HCT116 (cell line): ENCODE data around the gene RIMS1. TPM values are rescaled to one million over a fixed set of nuclear protein-coding genes. Genes with fewer than 3 reads are reported as not detected.

Source experiments
- ATAC-seq: fragments of 200-7000 bp; cut with Tn5 transposase; 2 replicates; pipeline ENCODE4 v1.9.1; 2020; ENCODE audit warnings: mild to moderate bottlenecking, moderate library complexity
- BruUV-seq: library from RNA; stranded (reverse); fragments of 400-500 nt; replicated peaks from 2 replicates; lab custom pipeline; 2021; lab: Mats Ljungman, UMichigan
- CTCF ChIA-PET: fragments of 300-600 bp; sonication (Branson Sonifier 250); formaldehyde crosslinking; loops from one replicate; lab custom pipeline; 2021; ENCODE audit warnings: antibody characterized with exemption; lab: Charles Lee
- POLR2A ChIA-PET: fragments of 300-600, 350-600 bp; sonication (Branson Sonifier 250); formaldehyde crosslinking; loops from one replicate; lab custom pipeline; 2021; ENCODE audit warnings: antibody characterized with exemption; lab: Charles Lee
- RAD21 ChIA-PET, 2 experiments: fragments of 300-600 bp; sonication (Branson Sonifier 250); formaldehyde crosslinking; loops; one replicate each; lab custom pipeline; 2023; ENCODE audit warnings: low total read pairs in 2 of 2; ENCODE audit not compliant: uncharacterized antibody in 2 of 2, unreplicated experiment in 2 of 2, low non-redundant PET in 1 of 2; lab: Charles Lee
- DNase-seq: peaks from one replicate; pipeline ENCODE4 v3.0.0-alpha.2; 2010; ENCODE audit warnings: low read depth, low spot score
- H2AFZ ChIP-seq: fragments of 200-600 bp; shearing (Covaris generic), sonication (generic); 2 replicates; pipeline ENCODE4 v1.6.1; 2017; ENCODE audit warnings: low read depth, mixed run types, mixed read lengths, antibody characterized with exemption, low read length; ENCODE audit not compliant: poor library complexity, severe bottlenecking
- H3K27ac ChIP-seq: 2 replicates; pipeline ENCODE4 v1.5.1; 2012; ENCODE audit warnings: low read depth, low read length
- H3K27me3 ChIP-seq: fragments of 200-600 bp; sonication (generic); 2 replicates; pipeline ENCODE4 v1.6.1; 2016; ENCODE audit warnings: mixed run types, low read length, mixed read lengths; ENCODE audit not compliant: insufficient read depth
- H3K36me3 ChIP-seq, 2 experiments: fragments of 200-500 bp in 1 of 2; fragments of 200-600 bp in 1 of 2; sonication (Bioruptor generic) in 1 of 2; sonication (generic) in 1 of 2; 2 replicates each; pipeline versions ENCODE4 v1.5.1 to v1.6.1; 2014 to 2016; ENCODE audit warnings: low read length in 2 of 2, inconsistent platforms in 1 of 2, mixed read lengths in 1 of 2, mixed run types in 1 of 2; ENCODE audit not compliant: insufficient read depth in 2 of 2, control insufficient read depth in 1 of 2
- H3K4me1 ChIP-seq, 2 experiments: fragments of 200-600 bp in 1 of 2; sonication (generic) in 1 of 2; 2 replicates each; pipeline versions ENCODE4 v1.5.1 to v1.6.1; 2012 to 2017; ENCODE audit warnings: low read length in 2 of 2, inconsistent platforms in 1 of 2, mild to moderate bottlenecking in 1 of 2, mixed read lengths in 1 of 2, mixed run types in 1 of 2, moderate library complexity in 1 of 2; ENCODE audit not compliant: insufficient read depth in 2 of 2, control insufficient read depth in 1 of 2
- H3K4me2 ChIP-seq: fragments of 200-600 bp; sonication (generic); 2 replicates; pipeline ENCODE4 v1.6.1; 2017; ENCODE audit warnings: mixed run types, low read length, mixed read lengths
- H3K4me3 ChIP-seq, 2 experiments: fragments of 200-600 bp in 1 of 2; sonication (generic) in 1 of 2; replicated peaks in 1 of 2; 2 replicates each; pipeline ENCODE4 v1.5.1; 2011 to 2016; ENCODE audit warnings: low read length in 2 of 2, control low read depth in 1 of 2, low read depth in 1 of 2, mild to moderate bottlenecking in 1 of 2, mixed read lengths in 1 of 2, mixed run types in 1 of 2
- H3K79me2 ChIP-seq: fragments of 200-600 bp; sonication (generic); 2 replicates; pipeline ENCODE4 v1.6.1; 2017; ENCODE audit warnings: mild to moderate bottlenecking, mixed run types, low read length, moderate library complexity, mixed read lengths; ENCODE audit not compliant: insufficient read depth
- H3K9ac ChIP-seq: fragments of 200-600 bp; sonication (generic); 2 replicates; pipeline ENCODE4 v1.6.1; 2016; ENCODE audit warnings: low read length, mixed read lengths
- H3K9me2 ChIP-seq: fragments of 200-600 bp; sonication (generic), shearing (Covaris generic); 2 replicates; pipeline ENCODE4 v1.6.1; 2017; ENCODE audit warnings: mixed run types, mild to moderate bottlenecking, moderate library complexity; ENCODE audit not compliant: insufficient read depth
- H3K9me3 ChIP-seq, 2 experiments: fragments of 200-500 bp in 1 of 2; fragments of 200-600 bp in 1 of 2; sonication (Bioruptor generic) in 1 of 2; sonication (generic) in 1 of 2; 2 replicates each; pipeline ENCODE4 v1.6.1; 2014 to 2017; ENCODE audit warnings: low read length in 2 of 2, mixed read lengths in 2 of 2, inconsistent platforms in 1 of 2, low read depth in 1 of 2, mild to moderate bottlenecking in 1 of 2, mixed run types in 1 of 2, moderate library complexity in 1 of 2; ENCODE audit not compliant: control insufficient read depth in 1 of 2, insufficient read depth in 1 of 2
- H4K20me1 ChIP-seq: fragments of 200-600 bp; sonication (generic), shearing (Covaris generic); 2 replicates; pipeline ENCODE4 v1.6.1; 2017; ENCODE audit warnings: mixed run types, mild to moderate bottlenecking, moderate library complexity; ENCODE audit not compliant: insufficient read depth
- CBX3 ChIP-seq: IDR thresholded peaks from 2 replicates; pipeline ENCODE4 v1.6.1; 2012; ENCODE audit warnings: low read depth
- EZH2 ChIP-seq: fragments of 200-600 bp; sonication (generic); IDR thresholded peaks from 2 replicates; pipeline ENCODE4 v1.6.1; 2017; ENCODE audit warnings: antibody characterized with exemption, mixed run types
- FOSL1 ChIP-seq: IDR thresholded peaks from 2 replicates; pipeline ENCODE4 v1.6.1; 2012; ENCODE audit warnings: low read depth
- POLR2A ChIP-seq: IDR thresholded peaks from 2 replicates; pipeline ENCODE4 v1.7.0; 2011; ENCODE audit warnings: borderline replicate concordance; ENCODE audit not compliant: insufficient read depth, insufficient read length; ENCODE audit errors: extremely low read depth
- RAD21 ChIP-seq: IDR thresholded peaks from 2 replicates; pipeline ENCODE4 v1.6.1; 2012; ENCODE audit warnings: low read depth, mild to moderate bottlenecking
- SIN3A ChIP-seq: IDR thresholded peaks from 2 replicates; pipeline ENCODE4 v1.6.1; 2012; ENCODE audit warnings: low read depth
- SP1 ChIP-seq: IDR thresholded peaks from 2 replicates; pipeline ENCODE4 v1.6.1; 2012; ENCODE audit warnings: low read depth
- TCF7L2 ChIP-seq: IDR thresholded peaks from 2 replicates; pipeline ENCODE4 v1.7.0; 2011; ENCODE audit warnings: borderline replicate concordance, inconsistent platforms; ENCODE audit not compliant: insufficient read depth, insufficient read length; ENCODE audit errors: extremely low read depth
- YY1 ChIP-seq: IDR thresholded peaks from 2 replicates; pipeline ENCODE4 v1.6.1; 2011; ENCODE audit warnings: low read length, low read depth, moderate library complexity, mild to moderate bottlenecking; ENCODE audit not compliant: insufficient replicate concordance; ENCODE audit errors: extremely low read depth
- ZFX ChIP-seq: fragments of 450-650 bp; IDR thresholded peaks from 2 replicates; pipeline ENCODE4 v1.6.1; 2017
- intact Hi-C: fragments of 100-400 bp; cut with micrococcal nuclease; formaldehyde crosslinking; loops from 2 replicates; pipeline ENCODE4 v1.10.0; 2022
- total RNA-seq: library from RNA; stranded (reverse); gene quantifications from one replicate; pipeline ENCODE4 v1.2.1, GENCODE V29; 2021; ENCODE audit not compliant: unreplicated experiment
- TF ChIP-seq, protein P1 (sequence below): IDR thresholded peaks from 2 replicates; pipeline ENCODE4 v1.6.1; 2012
- TF ChIP-seq, protein P2 (sequence below): IDR thresholded peaks from 2 replicates; pipeline ENCODE4 v1.6.1; 2012; ENCODE audit warnings: low read depth
- TF ChIP-seq, protein P3 (sequence below): IDR thresholded peaks from 2 replicates; pipeline ENCODE4 v1.6.1; 2012

Gene RIMS1
- total RNA-seq, 1 experiment from 2014 or later: not detected

DNA sequence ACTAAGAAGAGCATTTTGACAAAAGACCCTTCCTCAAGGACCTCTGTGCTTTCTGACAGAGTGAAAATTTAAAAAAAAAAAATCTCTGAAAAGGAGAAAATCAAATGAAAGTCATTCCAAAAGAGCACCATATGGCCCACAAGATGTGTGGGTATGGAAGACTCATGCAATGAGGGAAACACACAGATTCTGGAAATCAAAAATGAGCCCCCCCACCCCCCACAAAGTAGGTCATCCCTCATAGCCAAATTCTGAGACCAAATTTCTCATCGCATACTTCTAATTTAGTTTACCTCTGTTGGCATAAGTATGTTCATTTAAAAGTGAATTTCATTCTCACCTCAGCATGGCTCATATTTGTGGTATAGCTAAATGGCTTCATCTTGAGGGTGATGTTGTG lies 554.3 kb downstream of the RIMS1 start:
- BruUV-seq: no TSS peak
- no peak for DNase-seq
- no peaks in the 10 kb centered on the region for H3K4me1 ChIP-seq
- no peak overlapping the region for H3K4me3 ChIP-seq
- H4K20me1 ChIP-seq: no peaks in the 10 kb centered on the region; the same call in 1 of the 2 replicates
- ATAC-seq: no peak
- no peak overlapping the region for H2AFZ ChIP-seq
- no peaks in the 10 kb centered on the region for H3K9me3 ChIP-seq
- POLR2A ChIA-PET: no interaction called here
- H3K9me2 ChIP-seq: no peaks in the 10 kb centered on the region
- no peak overlapping the region for H3K27ac ChIP-seq
- intact Hi-C loops: no loop called here
- TF ChIP-seq, protein P1, sequence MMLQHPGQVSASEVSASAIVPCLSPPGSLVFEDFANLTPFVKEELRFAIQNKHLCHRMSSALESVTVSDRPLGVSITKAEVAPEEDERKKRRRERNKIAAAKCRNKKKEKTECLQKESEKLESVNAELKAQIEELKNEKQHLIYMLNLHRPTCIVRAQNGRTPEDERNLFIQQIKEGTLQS: no peak
- no peak for TF ChIP-seq ZFX
- no peak for TF ChIP-seq TCF7L2
- TF ChIP-seq EZH2: no peak
- no peak for TF ChIP-seq POLR2A
- TF ChIP-seq, protein P2, sequence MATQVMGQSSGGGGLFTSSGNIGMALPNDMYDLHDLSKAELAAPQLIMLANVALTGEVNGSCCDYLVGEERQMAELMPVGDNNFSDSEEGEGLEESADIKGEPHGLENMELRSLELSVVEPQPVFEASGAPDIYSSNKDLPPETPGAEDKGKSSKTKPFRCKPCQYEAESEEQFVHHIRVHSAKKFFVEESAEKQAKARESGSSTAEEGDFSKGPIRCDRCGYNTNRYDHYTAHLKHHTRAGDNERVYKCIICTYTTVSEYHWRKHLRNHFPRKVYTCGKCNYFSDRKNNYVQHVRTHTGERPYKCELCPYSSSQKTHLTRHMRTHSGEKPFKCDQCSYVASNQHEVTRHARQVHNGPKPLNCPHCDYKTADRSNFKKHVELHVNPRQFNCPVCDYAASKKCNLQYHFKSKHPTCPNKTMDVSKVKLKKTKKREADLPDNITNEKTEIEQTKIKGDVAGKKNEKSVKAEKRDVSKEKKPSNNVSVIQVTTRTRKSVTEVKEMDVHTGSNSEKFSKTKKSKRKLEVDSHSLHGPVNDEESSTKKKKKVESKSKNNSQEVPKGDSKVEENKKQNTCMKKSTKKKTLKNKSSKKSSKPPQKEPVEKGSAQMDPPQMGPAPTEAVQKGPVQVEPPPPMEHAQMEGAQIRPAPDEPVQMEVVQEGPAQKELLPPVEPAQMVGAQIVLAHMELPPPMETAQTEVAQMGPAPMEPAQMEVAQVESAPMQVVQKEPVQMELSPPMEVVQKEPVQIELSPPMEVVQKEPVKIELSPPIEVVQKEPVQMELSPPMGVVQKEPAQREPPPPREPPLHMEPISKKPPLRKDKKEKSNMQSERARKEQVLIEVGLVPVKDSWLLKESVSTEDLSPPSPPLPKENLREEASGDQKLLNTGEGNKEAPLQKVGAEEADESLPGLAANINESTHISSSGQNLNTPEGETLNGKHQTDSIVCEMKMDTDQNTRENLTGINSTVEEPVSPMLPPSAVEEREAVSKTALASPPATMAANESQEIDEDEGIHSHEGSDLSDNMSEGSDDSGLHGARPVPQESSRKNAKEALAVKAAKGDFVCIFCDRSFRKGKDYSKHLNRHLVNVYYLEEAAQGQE: no peak
- TF ChIP-seq, protein P3, sequence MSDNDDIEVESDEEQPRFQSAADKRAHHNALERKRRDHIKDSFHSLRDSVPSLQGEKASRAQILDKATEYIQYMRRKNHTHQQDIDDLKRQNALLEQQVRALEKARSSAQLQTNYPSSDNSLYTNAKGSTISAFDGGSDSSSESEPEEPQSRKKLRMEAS: no peak
- no peak for TF ChIP-seq RAD21
- no peak for TF ChIP-seq CBX3
- TF ChIP-seq SIN3A: no peak
- TF ChIP-seq SP1: no peak
- no peak for TF ChIP-seq YY1
- no peak for TF ChIP-seq FOSL1
- no peak overlapping the region for H3K4me2 ChIP-seq
- H3K36me3 ChIP-seq: no peaks in the 10 kb centered on the region
- H3K79me2 ChIP-seq: no peaks in the 10 kb centered on the region
- H3K27me3 ChIP-seq: peaks cover 12% of the 10 kb centered on the region; the same call in 1 of the 2 replicates
- H3K9ac ChIP-seq: no peak overlapping the region
- RAD21 ChIA-PET: no interaction called here
- CTCF ChIA-PET: no interaction called here
